ENCODE data around the gene JADE2.

- TF ChIP-seq FOXM1 (IDR thresholded peaks at IDR 0.05; ENCODE audit: borderline replicate concordance) = no peak
- TF ChIP-seq FOXA1 (IDR thresholded peaks at IDR 0.05) = no peak
- no peak for TF ChIP-seq HDGF (IDR thresholded peaks at IDR 0.05; ENCODE audit: borderline replicate concordance)
- no peak for TF ChIP-seq SUZ12 (IDR thresholded peaks at IDR 0.05)
- TF ChIP-seq SP1 (IDR thresholded peaks at IDR 0.05) = no peak
- no peak for TF ChIP-seq ELF4 (IDR thresholded peaks at IDR 0.05)
- TF ChIP-seq BHLHE40 (IDR thresholded peaks at IDR 0.05; ENCODE audit: borderline replicate concordance) = no peak
- TF ChIP-seq LEF1 (IDR thresholded peaks at IDR 0.05; ENCODE audit: borderline replicate concordance) = no peak
- TF ChIP-seq ARNT (IDR thresholded peaks at IDR 0.05) = no peak
- TF ChIP-seq, protein P1, sequence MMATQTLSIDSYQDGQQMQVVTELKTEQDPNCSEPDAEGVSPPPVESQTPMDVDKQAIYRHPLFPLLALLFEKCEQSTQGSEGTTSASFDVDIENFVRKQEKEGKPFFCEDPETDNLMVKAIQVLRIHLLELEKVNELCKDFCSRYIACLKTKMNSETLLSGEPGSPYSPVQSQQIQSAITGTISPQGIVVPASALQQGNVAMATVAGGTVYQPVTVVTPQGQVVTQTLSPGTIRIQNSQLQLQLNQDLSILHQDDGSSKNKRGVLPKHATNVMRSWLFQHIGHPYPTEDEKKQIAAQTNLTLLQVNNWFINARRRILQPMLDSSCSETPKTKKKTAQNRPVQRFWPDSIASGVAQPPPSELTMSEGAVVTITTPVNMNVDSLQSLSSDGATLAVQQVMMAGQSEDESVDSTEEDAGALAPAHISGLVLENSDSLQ (IDR thresholded peaks at IDR 0.05) = no peak
- no peak for TF ChIP-seq NFRKB (IDR thresholded peaks at IDR 0.05)
These were observed 40.6 kb downstream of the JADE2 start for GRCh38 chr5:134565791-134566740.

Measured in HEK293T (cell line).